IPS-NIHi11 (cell line): ENCODE results near the gene LRRC4.

Experiments
- DNase-seq: peaks from one replicate; pipeline ENCODE4 v3.0.0; 2012; ENCODE audit warnings: mixed read lengths, low spot score

Gene LRRC4

GRCh38 chr7:128006550-128007302 lies 24.5 kb downstream of the LRRC4 start:
- DNase-seq: no peak

GRCh38 chr7:128005759-128006159 lies 25.5 kb downstream of the LRRC4 start:
- DNase-seq: no peak

- no peak for DNase-seq
Observed at GRCh38 chr7:128005117-128005516, 26.1 kb downstream of the LRRC4 start.

GRCh38 chr7:128004623-128005022 lies 26.6 kb downstream of the LRRC4 start:
- no peak for DNase-seq

- DNase-seq: no peak
Observed at GRCh38 chr7:128003787-128004186, 27.4 kb downstream of the LRRC4 start.

GRCh38 chr7:128003167-128003566 lies 28.1 kb downstream of the LRRC4 start:
- DNase-seq: no peak

- no peak for DNase-seq
Observed at GRCh38 chr7:128000854-128001265, 30.4 kb downstream of the LRRC4 start.

- DNase-seq: no peak
Observed at GRCh38 chr7:128000048-128000447, 31.2 kb downstream of the LRRC4 start.

- no peak for DNase-seq
Observed at GRCh38 chr7:127998671-127999070, 32.6 kb downstream of the LRRC4 start.

- DNase-seq: no peak
Observed at GRCh38 chr7:127997226-127997922, 33.9 kb downstream of the LRRC4 start.

GRCh38 chr7:127996253-127997071 lies 34.8 kb downstream of the LRRC4 start:
- no peak for DNase-seq

- DNase-seq: no peak
Observed at GRCh38 chr7:127995881-127996215, 35.4 kb downstream of the LRRC4 start.

- DNase-seq: no peak
Observed at GRCh38 chr7:127995156-127995880, 35.9 kb downstream of the LRRC4 start.

- DNase-seq: no peak
Observed at GRCh38 chr7:127993987-127994386, 37.2 kb downstream of the LRRC4 start.

- no peak for DNase-seq
Observed at GRCh38 chr7:127993317-127993716, 37.9 kb downstream of the LRRC4 start.

GRCh38 chr7:127988751-127989150 lies 42.5 kb downstream of the LRRC4 start:
- DNase-seq: no peak

GRCh38 chr7:127986581-127987521 lies 44.4 kb downstream of the LRRC4 start:
- DNase-seq: no peak

- DNase-seq: no peak
Observed at GRCh38 chr7:127983804-127984332, 47.4 kb downstream of the LRRC4 start.

- DNase-seq: no peak
Observed at GRCh38 chr7:127981965-127982364, 49.3 kb downstream of the LRRC4 start.

GRCh38 chr7:127980901-127981300 lies 50.3 kb downstream of the LRRC4 start:
- DNase-seq: no peak

- DNase-seq: no peak
Observed at GRCh38 chr7:127979728-127980126, 51.5 kb downstream of the LRRC4 start.
